HepG2 (cell line): Measurements from ENCODE around the gene CCDC148. TPM values are rescaled to one million over a fixed set of nuclear protein-coding genes. Genes with fewer than 3 reads are reported as not detected.

Source experiments
- EZH2 ChIP-seq: conservative IDR thresholded peaks from 2 replicates; pipeline ENCODE4 v1.6.1; 2012; ENCODE audit warnings: mild to moderate bottlenecking, low read depth, low read length, moderate library complexity
- FOXM1 ChIP-seq: sonication (generic); formaldehyde crosslinking; IDR thresholded peaks from 2 replicates; pipeline ENCODE4 v1.5.0; 2020; ENCODE audit warnings: missing genetic modification reagents
- GPN1 ChIP-seq: sonication (generic); formaldehyde crosslinking; IDR thresholded peaks from 2 replicates; pipeline ENCODE4 v1.5.1; 2020; ENCODE audit warnings: missing genetic modification reagents, borderline replicate concordance
- KLF15 ChIP-seq: sonication (generic); formaldehyde crosslinking; IDR thresholded peaks from 2 replicates; pipeline ENCODE4 v1.8.1; 2023; ENCODE audit warnings: borderline replicate concordance, mild to moderate bottlenecking, inconsistent platforms, missing genetic modification reagents, mixed read lengths
- MED1 ChIP-seq: sonication (generic); formaldehyde crosslinking; IDR thresholded peaks from 2 replicates; pipeline ENCODE4 v1.4.0; 2020; ENCODE audit warnings: missing genetic modification reagents
- PRDM4 ChIP-seq: sonication (generic); formaldehyde crosslinking; IDR thresholded peaks from 2 replicates; pipeline ENCODE4 v1.9.0; 2021; ENCODE audit warnings: missing genetic modification reagents, borderline replicate concordance
- TCF12 ChIP-seq, 2 experiments: fragments of 450-650 bp in 1 of 2; sonication (generic) in 1 of 2; formaldehyde crosslinking in 1 of 2; IDR thresholded peaks; 2 replicates each; pipeline versions ENCODE4 v1.6.1 to v1.8.0; 2017 to 2022; ENCODE audit warnings: antibody characterized with exemption in 1 of 2, mild to moderate bottlenecking in 1 of 2, missing genetic modification reagents in 1 of 2, moderate library complexity in 1 of 2
- ZBTB42 ChIP-seq: sonication (generic); formaldehyde crosslinking; IDR thresholded peaks from 2 replicates; pipeline ENCODE4 v1.5.0; 2020; ENCODE audit warnings: mild to moderate bottlenecking, missing genetic modification reagents
- ZNF17 ChIP-seq: sonication (generic); formaldehyde crosslinking; IDR thresholded peaks from 2 replicates; pipeline ENCODE4 v1.5.0; 2020; ENCODE audit warnings: mild to moderate bottlenecking, missing genetic modification reagents
- ZNF333 ChIP-seq: sonication (generic); formaldehyde crosslinking; IDR thresholded peaks from 2 replicates; pipeline ENCODE4 v1.4.0; 2020; ENCODE audit warnings: mild to moderate bottlenecking, missing genetic modification reagents, borderline replicate concordance
- ZNF597 ChIP-seq: sonication (generic); formaldehyde crosslinking; IDR thresholded peaks from 2 replicates; pipeline ENCODE4 v1.5.0; 2020; ENCODE audit warnings: missing genetic modification reagents
- polyA plus RNA-seq, 8 experiments: library from polyadenylated mRNA; depleted of rRNA in 3 of 8; stranded (reverse) in 7 of 8; unstranded in 1 of 8; fragments of >200 nt; fragmentation: Illumina TruSeq in 4 of 8; extraction: Trizol in 4 of 8; gene quantifications; 2 replicates each; pipeline versions ENCODE4 v1.2.1 to v1.2.3, GENCODE V29; 2011 to 2016; ENCODE audit warnings: low read depth in 4 of 8, missing spikeins in 1 of 8, mixed read lengths in 1 of 8; ENCODE audit not compliant: insufficient read depth in 1 of 8
- total RNA-seq, 5 experiments: library from RNA; depleted of rRNA; stranded (reverse); fragments of >200 nt; fragmentation: Illumina TruSeq; extraction: Trizol; gene quantifications; 2 replicates each; pipeline ENCODE4 v1.2.3, GENCODE V29; 2016; ENCODE audit warnings: low read depth in 1 of 5
- TF ChIP-seq, protein P1 (sequence below): sonication (generic); formaldehyde crosslinking; IDR thresholded peaks from 2 replicates; pipeline ENCODE4 v1.9.0; 2021; ENCODE audit warnings: missing genetic modification reagents, mild to moderate bottlenecking, borderline replicate concordance
- TF ChIP-seq, protein P2 (sequence below), 2 experiments: sonication (generic) in 1 of 2; formaldehyde crosslinking in 1 of 2; IDR thresholded peaks; 2 replicates each; pipeline versions ENCODE4 v1.4.0 to v1.6.1; 2018 to 2020; ENCODE audit warnings: missing genetic modification reagents in 2 of 2, borderline replicate concordance in 1 of 2, low read depth in 1 of 2, mild to moderate bottlenecking in 1 of 2, missing biosample characterization in 1 of 2
- TF ChIP-seq, protein P3 (sequence below): sonication (generic); formaldehyde crosslinking; IDR thresholded peaks from 2 replicates; pipeline ENCODE4 v1.5.1; 2020; ENCODE audit warnings: mild to moderate bottlenecking, missing genetic modification reagents, moderate library complexity

The CCDC148 gene
- total and polyA plus RNA-seq, 2 of the 13 experiments (the other 11 are each of a cell fraction or from before 2014, with no cell fraction given), result 0.30 to 0.49 TPM

DNA sequence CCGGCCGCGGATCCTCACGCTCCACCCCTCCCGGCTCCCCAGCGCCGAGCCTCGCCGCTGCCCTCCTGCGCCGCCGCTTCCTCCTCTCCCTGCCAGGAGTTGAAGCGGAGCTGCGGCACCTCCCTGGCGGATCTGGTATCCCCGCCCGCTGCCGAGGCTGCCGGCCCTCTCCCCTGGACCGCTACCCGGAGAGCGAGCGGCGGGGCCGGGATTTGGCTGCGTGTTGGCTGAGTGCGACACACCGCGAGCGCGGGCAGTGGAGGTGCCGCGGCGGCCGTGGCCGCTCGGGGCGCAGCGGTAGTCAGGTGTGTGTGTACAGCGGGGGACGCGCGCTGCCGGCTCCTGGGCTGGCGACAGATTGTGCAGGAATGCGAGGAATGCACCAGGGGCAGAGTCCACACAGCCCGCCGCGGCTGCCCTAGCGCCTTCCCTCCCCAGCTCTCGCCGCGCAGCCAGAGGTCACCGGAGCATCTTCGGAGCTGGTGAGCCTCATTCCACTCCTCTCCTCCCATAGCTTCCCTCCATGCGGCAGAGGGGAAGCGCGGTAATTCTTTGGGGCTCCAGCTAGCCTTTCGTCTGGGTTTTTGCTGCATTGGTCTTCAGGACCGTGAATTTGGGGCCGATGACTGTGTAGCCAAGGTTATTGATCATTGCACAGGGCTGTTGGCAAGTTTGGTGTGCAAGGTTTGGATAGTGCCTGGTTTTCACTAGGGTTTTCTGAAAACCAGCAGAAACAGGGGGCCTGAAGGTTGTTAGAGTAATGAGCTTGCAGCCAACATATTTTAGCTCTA is 1.5 kb upstream of the CCDC148 start (continued):
- TF ChIP-seq, protein P1, sequence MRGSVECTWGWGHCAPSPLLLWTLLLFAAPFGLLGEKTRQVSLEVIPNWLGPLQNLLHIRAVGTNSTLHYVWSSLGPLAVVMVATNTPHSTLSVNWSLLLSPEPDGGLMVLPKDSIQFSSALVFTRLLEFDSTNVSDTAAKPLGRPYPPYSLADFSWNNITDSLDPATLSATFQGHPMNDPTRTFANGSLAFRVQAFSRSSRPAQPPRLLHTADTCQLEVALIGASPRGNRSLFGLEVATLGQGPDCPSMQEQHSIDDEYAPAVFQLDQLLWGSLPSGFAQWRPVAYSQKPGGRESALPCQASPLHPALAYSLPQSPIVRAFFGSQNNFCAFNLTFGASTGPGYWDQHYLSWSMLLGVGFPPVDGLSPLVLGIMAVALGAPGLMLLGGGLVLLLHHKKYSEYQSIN (CRISPR knock-in tag), result no peak
- TF ChIP-seq KLF15 (peak; percentile 32; the same call in 1 of the 2 replicates), ZBTB42 (CRISPR knock-in tag) (peak; percentile 93; the same call in 1 of the 2 replicates), FOXM1 (CRISPR knock-in tag) (no peak), ZNF17 (CRISPR knock-in tag) (no peak), PRDM4 (CRISPR knock-in tag) (no peak), EZH2 (no peak), ZNF333 (CRISPR knock-in tag) (peak; percentile 94), TCF12 (IDR thresholded peaks at IDR 0.05) (no peak), TCF12 (CRISPR knock-in tag; IDR thresholded peaks at IDR 0.05) (no peak; the same call in 1 of the 2 replicates), MED1 (CRISPR knock-in tag) (peak; percentile 96), GPN1 (CRISPR knock-in tag) (peak; percentile 54; the same call in 1 of the 2 replicates), ZNF597 (CRISPR knock-in tag) (peak; percentile 43; the same call in 1 of the 2 replicates)
- TF ChIP-seq, protein P2, sequence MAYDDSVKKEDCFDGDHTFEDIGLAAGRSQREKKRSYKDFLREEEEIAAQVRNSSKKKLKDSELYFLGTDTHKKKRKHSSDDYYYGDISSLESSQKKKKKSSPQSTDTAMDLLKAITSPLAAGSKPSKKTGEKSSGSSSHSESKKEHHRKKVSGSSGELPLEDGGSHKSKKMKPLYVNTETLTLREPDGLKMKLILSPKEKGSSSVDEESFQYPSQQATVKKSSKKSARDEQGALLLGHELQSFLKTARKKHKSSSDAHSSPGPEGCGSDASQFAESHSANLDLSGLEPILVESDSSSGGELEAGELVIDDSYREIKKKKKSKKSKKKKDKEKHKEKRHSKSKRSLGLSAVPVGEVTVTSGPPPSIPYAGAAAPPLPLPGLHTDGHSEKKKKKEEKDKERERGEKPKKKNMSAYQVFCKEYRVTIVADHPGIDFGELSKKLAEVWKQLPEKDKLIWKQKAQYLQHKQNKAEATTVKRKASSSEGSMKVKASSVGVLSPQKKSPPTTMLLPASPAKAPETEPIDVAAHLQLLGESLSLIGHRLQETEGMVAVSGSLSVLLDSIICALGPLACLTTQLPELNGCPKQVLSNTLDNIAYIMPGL (CRISPR knock-in tag; IDR thresholded peaks at IDR 0.05; ENCODE audit: borderline replicate concordance in 1 of 2, low read depth in 1 of 2), result peak; percentile 99 to 100
- TF ChIP-seq, protein P3, sequence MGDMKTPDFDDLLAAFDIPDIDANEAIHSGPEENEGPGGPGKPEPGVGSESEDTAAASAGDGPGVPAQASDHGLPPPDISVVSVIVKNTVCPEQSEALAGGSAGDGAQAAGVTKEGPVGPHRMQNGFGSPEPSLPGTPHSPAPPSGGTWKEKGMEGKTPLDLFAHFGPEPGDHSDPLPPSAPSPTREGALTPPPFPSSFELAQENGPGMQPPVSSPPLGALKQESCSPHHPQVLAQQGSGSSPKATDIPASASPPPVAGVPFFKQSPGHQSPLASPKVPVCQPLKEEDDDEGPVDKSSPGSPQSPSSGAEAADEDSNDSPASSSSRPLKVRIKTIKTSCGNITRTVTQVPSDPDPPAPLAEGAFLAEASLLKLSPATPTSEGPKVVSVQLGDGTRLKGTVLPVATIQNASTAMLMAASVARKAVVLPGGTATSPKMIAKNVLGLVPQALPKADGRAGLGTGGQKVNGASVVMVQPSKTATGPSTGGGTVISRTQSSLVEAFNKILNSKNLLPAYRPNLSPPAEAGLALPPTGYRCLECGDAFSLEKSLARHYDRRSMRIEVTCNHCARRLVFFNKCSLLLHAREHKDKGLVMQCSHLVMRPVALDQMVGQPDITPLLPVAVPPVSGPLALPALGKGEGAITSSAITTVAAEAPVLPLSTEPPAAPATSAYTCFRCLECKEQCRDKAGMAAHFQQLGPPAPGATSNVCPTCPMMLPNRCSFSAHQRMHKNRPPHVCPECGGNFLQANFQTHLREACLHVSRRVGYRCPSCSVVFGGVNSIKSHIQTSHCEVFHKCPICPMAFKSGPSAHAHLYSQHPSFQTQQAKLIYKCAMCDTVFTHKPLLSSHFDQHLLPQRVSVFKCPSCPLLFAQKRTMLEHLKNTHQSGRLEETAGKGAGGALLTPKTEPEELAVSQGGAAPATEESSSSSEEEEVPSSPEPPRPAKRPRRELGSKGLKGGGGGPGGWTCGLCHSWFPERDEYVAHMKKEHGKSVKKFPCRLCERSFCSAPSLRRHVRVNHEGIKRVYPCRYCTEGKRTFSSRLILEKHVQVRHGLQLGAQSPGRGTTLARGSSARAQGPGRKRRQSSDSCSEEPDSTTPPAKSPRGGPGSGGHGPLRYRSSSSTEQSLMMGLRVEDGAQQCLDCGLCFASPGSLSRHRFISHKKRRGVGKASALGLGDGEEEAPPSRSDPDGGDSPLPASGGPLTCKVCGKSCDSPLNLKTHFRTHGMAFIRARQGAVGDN (CRISPR knock-in tag), result peak; percentile 97
